Gastrocnemius medialis (tissue), 4 donors: Measurements from ENCODE around the gene ARG2.

Experiments used
- POLR2A ChIP-seq, 2 donors: fragments of 450-650 bp; IDR thresholded peaks; one replicate each; pipeline ENCODE4 v1.6.1; 2017; ENCODE audit warnings: antibody characterized with exemption in 2 of 2, mild to moderate bottlenecking in 2 of 2, moderate library complexity in 2 of 2
- TF ChIP-seq, protein P1 (sequence below), 5 experiments: fragments of 450-650 bp in 3 of 5; fragments of 200-600 bp in 2 of 5; sonication (generic) in 2 of 5; IDR thresholded peaks in 4 of 5; conservative IDR thresholded peaks in 1 of 5; 1 replicate in 4 of 5; 2 replicates in 1 of 5; pipeline ENCODE4 v1.5.1; 2016 to 2019; ENCODE audit warnings: antibody characterized with exemption in 5 of 5, mild to moderate bottlenecking in 3 of 5, moderate library complexity in 3 of 5

DNA sequence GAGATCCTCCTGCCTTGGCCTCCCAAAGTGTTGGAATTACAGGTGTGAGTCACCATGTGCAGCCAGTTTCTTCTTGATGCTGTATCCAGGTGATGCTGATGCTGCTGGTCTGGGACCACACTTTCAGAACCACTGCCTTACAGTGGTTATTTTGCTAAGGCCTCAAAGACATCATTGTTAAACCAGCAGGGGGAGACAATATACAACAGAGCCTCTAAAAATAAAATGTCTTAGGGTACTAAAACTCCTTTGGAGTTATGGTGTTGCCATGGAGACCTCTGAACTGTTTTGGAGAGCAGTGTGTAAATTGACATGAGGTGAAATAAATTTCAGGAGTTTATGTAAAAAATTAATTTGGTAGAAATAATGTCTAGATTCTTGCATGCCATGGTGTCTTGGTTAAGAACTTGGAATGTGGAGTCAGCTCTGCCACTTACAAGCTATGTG lies 1.1 kb upstream of the ARG2 start:
- TF ChIP-seq, protein P1, sequence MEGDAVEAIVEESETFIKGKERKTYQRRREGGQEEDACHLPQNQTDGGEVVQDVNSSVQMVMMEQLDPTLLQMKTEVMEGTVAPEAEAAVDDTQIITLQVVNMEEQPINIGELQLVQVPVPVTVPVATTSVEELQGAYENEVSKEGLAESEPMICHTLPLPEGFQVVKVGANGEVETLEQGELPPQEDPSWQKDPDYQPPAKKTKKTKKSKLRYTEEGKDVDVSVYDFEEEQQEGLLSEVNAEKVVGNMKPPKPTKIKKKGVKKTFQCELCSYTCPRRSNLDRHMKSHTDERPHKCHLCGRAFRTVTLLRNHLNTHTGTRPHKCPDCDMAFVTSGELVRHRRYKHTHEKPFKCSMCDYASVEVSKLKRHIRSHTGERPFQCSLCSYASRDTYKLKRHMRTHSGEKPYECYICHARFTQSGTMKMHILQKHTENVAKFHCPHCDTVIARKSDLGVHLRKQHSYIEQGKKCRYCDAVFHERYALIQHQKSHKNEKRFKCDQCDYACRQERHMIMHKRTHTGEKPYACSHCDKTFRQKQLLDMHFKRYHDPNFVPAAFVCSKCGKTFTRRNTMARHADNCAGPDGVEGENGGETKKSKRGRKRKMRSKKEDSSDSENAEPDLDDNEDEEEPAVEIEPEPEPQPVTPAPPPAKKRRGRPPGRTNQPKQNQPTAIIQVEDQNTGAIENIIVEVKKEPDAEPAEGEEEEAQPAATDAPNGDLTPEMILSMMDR (IDR thresholded peaks at IDR 0.05 in 4 of 5, conservative IDR thresholded peaks at IDR 0.05 in 1 of 5) = peak; percentile 64 to 81 (median 76)
- no peak for TF ChIP-seq POLR2A (IDR thresholded peaks at IDR 0.05)
